HG03095 (cell line): ENCODE data around the gene SLC12A8.

Experiments
- ATAC-seq: cut with Tn5 transposase; IDR thresholded peaks from one replicate; pipeline ENCODE4 v1.9.1; 2021; ENCODE audit warnings: moderate library complexity; ENCODE audit not compliant: unreplicated experiment

The SLC12A8 gene

GRCh38 chr3:125219261-125219701 is 6.7 kb upstream of the SLC12A8 start:
- no peak for ATAC-seq

DNA sequence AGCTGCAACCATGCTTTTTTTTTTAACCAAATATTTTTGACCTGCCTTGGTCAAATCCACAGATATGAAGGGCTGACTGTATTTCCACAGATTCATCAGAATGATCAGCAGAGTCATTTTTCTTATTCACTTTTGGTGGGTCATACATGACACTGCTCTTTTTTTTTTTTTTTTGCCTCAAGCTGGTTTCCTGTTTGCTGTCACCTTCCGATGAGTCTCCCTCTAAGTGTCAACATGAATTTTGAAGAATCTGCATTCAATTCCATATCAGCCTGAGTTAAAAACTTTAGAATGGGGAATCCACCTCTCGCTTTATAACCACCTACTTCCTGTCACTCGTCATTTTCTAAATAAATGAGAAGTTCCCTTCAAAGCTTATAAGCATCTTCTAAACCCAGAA is 2.2 kb upstream of the SLC12A8 start:
- no peak for ATAC-seq

DNA sequence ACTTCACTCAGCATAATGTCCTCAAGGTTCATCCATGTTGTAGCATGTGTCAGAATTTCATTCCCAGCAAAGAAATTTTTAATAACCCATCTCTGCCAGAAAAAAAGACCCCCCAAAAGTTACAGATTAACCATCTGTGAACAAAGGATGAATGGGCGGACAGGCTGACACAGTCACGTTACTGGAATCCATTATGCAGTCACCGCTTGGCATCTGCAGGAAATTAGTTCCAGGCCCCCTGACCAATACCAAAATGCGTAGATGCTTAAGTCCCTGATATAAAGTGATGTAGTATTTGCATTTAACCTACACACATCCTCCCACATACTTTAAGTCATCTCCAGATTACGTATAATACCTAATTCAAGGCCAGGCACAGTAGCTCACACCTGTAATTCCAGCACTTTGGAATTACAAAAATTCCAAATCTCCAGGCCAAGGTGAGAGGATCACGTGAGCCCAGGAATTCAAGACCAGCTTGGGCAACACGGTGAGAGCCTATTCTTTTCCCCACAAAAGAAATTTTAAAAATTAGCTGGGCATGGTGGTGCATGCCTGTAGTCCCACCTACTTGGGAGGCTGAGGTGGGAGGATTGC is 1.5 kb upstream of the SLC12A8 start:
- no peak for ATAC-seq

DNA sequence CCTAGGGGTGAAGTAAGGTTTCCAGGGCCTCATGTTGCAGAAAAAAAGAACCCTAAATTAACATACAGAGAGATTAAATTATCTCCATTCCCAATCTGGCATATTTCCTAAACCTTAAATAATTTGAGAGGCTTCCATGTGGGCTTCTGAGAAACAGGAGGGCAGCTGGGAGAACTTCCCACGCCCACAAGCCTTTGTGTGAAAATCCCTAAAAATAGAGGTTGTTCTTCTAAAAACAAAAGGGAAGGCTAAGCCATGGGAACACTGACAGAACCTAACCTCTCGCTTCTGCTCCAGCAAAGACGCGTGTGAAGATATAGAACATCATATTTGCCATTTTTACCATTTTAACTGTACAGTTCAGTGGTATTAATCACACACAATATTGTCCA is 812 bp upstream of the SLC12A8 start:
- no peak for ATAC-seq

DNA sequence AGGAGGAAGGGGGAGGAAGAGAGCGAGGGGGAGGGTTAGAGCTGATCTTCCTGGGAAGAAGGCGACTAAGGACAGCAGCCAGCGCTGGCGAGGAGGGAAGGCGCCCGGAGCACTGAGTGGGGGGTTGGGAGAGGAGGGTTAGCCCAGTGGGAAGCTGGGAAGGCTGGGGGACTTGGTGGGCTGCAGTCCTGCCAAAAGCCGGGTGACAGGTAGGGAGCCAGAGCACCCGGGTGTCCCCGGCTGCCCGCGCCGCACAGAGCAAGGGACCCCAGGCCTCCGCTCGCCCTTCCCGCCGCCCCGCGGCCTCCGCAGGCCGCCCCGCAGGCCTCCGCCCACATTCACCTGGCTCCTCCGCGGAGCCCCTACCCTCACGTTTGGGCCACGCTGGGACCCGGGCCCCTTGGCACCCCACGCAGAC is 448 bp downstream of the SLC12A8 start:
- ATAC-seq, result no peak

- ATAC-seq, result no peak
Observed at GRCh38 chr3:125211523-125212090, 941 bp downstream of the SLC12A8 start.

DNA sequence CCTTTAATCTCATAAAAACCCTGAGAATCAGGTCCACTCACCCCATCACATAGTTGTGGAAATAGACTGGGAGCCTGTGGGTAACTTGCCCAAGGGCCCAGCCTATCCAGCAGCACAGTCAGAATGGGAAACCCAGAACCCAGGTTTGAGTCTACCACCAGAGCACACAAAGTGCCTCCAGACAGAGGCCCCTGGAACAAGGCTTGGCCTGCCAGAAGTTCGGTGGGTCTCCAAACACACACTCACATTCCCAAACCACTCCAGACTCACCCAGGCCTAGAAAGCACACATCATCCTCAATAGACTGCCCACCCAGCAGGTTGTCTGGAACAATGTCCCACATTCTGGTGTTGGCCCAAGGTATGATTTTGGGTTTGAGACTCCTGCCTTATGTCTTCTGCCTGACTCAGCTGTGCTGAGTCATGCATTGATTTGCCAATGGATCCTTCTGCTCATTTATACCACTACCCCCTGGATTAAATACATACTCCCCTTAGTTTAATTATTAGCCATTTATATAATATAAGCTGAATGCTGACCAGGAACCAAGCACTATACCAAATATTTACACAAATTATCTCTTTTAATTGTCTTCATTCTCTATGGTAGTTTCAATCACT is 4.5 kb downstream of the SLC12A8 start:
- ATAC-seq, result no peak

DNA sequence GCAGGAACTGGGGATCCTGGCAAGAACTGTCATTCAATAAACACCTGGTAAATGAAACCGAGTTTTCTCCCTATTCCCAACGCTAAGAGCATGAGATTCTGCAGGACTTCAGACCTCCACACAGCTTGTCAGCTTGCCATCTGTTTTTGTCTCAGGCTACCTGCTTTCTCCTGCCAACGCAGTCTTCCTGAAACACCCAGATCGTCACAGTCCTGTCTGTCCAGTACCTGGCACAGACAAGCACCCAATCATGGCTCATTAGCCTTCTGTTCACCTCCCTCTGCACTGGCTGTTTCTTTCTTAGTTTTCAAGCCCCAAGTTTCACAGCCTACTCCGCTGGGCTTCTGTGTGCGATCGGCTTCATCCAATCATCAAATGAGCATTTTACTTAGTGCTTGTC is 5.0 kb downstream of the SLC12A8 start:
- ATAC-seq, result no peak

- no peak for ATAC-seq
Observed at GRCh38 chr3:125206934-125207333, 5.6 kb downstream of the SLC12A8 start.

DNA sequence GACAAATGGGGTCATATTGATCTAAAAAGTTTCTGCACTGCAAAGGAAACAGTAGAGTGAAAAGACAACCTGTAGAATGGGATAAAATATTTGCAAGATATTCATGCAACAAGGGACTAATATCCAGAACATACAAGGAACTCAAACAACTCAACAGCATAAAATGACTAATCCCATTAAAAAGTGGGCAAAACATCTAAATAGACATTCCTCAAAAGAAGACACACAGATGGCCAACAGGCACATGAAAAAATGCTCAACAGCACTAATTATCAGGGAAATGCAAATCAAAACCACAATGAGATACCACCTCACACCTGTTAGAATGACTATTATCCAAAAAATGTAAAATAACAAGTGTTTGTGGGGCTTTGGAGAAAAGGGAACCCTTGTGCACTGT is 8.8 kb downstream of the SLC12A8 start:
- ATAC-seq, result no peak

DNA sequence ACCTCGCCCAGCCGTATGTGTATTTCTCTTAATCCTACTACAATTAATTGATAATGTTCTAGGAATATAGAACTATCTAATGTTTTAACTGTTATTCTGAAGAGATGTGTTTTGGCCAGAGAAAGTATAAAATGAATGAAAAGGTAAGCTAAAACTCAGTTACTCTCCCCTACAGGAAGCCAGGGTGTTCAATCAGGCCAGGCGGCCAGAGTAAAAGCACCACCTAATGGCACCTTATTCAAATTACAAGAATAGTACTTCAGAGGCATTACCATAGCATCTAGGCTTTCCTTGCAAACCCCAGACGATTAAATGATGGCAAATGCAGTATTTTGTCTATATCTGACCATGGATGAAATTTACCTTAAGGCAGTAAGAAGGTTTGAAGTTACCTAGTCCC is 10.4 kb downstream of the SLC12A8 start:
- no peak for ATAC-seq

DNA sequence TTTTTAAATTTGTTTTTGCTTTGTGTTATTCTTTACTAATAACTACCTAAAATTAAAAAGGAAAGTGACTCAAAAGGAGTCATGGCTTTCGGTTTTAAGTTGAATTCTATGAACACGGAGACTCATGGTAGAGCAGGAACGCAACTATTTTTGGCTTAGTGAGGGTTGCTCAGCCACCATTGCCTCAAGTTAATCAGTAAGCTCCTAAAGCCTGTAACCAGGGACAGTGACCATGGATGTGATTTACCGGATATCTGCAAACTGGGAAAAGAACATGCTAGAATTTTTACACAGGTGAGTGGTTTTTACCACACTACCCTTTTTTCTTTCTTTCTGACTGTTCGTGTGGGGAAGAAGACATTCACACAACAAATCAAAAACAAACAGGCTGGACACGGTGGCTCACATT is 11.8 kb downstream of the SLC12A8 start:
- no peak for ATAC-seq

DNA sequence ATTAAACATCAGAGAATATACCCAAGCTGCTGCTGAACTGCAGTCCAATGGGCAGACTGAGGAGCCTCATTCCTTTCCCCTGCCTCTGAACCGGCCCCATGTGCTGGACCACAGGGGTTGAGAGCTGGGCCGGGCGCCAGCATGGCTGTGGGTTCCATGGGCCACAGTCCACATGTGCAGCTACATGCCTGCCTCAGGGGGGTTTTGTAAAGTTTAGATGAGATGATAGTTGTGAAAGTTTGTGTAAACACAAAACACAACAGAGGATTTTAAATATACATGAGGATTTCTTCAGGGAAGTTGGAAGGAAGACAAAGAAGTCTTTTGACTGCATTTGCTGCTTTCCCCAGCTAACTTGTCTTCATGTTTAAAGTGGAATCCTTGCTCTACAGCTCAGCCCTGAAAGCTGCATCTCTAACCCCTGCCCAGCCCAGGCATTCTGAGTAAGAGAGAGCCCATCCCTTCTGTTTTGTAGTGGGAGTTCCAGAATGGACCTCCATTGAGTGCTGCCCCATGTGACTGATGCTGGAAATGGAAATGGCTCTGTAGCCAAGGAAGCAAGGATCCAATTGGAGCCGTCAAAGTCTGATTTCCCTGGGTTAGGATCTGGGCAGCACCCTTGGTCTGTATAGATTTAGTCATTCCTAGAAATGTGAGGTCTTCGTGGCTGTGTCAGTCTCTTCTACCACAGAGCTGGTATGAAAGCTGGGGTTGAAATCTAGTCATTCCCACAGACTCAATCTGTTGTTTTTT is 17.5 kb downstream of the SLC12A8 start:
- no peak for ATAC-seq

DNA sequence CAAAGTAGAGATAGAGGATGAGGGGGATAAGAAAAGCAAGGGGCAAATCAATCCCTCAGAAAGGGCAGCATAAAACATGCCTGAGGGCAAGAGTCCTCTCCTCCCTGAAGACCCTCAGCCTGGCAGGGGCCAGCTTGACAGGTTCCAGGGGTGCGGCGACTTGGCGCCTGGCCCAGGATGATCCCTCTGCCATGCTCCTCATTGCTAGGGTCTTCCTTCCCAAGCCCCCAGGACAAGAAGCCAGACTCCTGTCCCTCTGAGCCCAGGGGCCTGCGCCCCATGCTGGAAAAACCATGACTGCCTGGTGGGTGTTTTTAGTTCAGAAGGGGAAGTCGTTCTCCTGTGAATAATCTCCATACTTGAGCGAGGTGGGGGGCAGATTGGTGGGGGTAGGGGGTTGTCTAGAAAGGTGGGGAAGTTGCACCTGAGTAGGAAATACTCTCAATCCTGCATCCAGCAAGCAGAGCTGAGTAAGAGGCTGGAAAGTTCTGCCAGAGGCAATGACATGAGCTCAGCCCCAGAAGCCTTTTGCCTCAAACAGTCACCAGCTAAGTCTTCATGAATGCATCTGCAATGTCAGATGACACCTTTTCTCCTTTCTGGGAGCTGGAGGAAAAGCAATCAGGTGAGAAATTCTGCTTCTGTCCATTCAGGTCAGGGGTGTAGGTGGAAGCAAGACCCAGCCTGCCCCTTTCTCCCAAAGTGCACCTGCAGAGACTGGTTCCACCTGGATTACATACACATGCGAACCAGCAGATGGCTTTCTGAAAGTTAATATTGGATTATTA is 18.3 kb downstream of the SLC12A8 start:
- ATAC-seq, result no peak

GRCh38 chr3:125192190-125193035 is 20.1 kb downstream of the SLC12A8 start:
- ATAC-seq, result peak; percentile 54

DNA sequence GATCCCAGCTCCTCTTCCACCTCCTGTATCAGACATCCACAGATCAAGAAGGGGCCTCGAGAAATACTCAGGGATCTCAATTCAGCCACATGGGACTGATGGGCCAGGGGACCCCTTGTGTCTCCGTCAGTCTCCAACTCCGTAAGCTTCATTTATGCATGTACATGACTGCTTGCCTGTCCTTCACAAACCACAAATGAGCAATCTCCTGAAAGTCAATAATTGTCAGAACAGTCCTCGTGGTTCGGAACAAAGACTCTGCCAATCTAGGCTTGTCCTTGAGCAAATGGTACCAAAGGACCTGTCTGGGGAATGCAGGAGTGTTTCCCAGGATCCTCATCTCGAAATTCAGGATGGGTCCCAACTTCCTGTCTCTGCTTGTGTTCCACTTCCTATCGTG is 20.8 kb downstream of the SLC12A8 start:
- no peak for ATAC-seq

GRCh38 chr3:125191256-125191655 is 21.3 kb downstream of the SLC12A8 start:
- ATAC-seq, result no peak

DNA sequence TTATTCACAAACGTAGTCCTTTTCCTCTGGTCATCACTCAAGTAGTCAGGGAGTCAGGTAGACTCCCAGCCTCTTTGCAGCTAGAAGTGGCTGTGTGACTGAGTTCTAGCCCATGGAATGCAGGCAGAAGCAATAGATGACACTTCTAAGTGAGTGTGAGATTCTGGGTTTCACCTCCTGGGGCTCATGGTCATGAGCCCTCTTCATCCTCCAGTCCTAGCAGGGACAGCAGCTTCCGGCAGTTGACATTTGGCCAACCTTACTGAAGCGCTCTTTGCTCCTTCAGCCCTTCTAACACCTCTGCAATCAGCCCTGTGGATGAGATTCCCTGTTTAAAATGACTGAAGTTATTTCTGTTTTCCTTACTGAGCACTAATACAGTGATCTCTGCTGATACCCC is 21.8 kb downstream of the SLC12A8 start:
- no peak for ATAC-seq

GRCh38 chr3:125189378-125190165 is 23.0 kb downstream of the SLC12A8 start:
- no peak for ATAC-seq
